Neuronal stem cell (in vitro differentiated cells): ENCODE measurements around the gene CDH23.
A peak's percentile ranks its signal among the peaks of the same experiment; 100 is the strongest.

Source experiments
- DNase-seq: peaks from one replicate; pipeline ENCODE4 v3.0.0-alpha.2; 2013; ENCODE audit warnings: low spot score
- H2AFZ ChIP-seq: one replicate; pipeline ENCODE4 v1.6.1; 2013; ENCODE audit warnings: mild to moderate bottlenecking, low read length, inconsistent platforms
- H2AK5ac ChIP-seq: 2 replicates; pipeline ENCODE4 v1.6.1; 2013; ENCODE audit warnings: low read depth, mild to moderate bottlenecking, inconsistent platforms, low read length, moderate library complexity, mixed read lengths
- H2BK120ac ChIP-seq: 2 replicates; pipeline ENCODE4 v1.6.1; 2013; ENCODE audit warnings: low read depth, mild to moderate bottlenecking, inconsistent platforms, low read length, moderate library complexity, mixed read lengths
- H2BK12ac ChIP-seq: one replicate; pipeline ENCODE4 v1.6.1; 2013; ENCODE audit warnings: low read length, inconsistent platforms
- H2BK15ac ChIP-seq: 2 replicates; pipeline ENCODE4 v1.6.1; 2013; ENCODE audit warnings: mild to moderate bottlenecking, low read length, inconsistent platforms, mixed read lengths
- H2BK5ac ChIP-seq: one replicate; pipeline ENCODE4 v1.6.1; 2013; ENCODE audit warnings: inconsistent platforms, mild to moderate bottlenecking, low read length, moderate library complexity
- H3K14ac ChIP-seq: one replicate; pipeline ENCODE4 v1.6.1; 2013; ENCODE audit warnings: low read length, inconsistent platforms
- H3K18ac ChIP-seq: 2 replicates; pipeline ENCODE4 v1.6.1; 2013; ENCODE audit warnings: low read length, inconsistent platforms
- H3K23ac ChIP-seq: 2 replicates; pipeline ENCODE4 v1.6.1; 2013; ENCODE audit warnings: low read depth, mild to moderate bottlenecking, mixed read lengths, low read length, inconsistent platforms; ENCODE audit not compliant: poor library complexity
- H3K27ac ChIP-seq: replicated peaks from 3 replicates; pipeline ENCODE4 v1.5.1; 2013; ENCODE audit warnings: low read length, inconsistent platforms
- H3K27me3 ChIP-seq, 3 experiments: 2 replicates each; pipeline ENCODE4 v1.6.1; 2013; ENCODE audit warnings: low read length in 3 of 3, mild to moderate bottlenecking in 2 of 3, inconsistent platforms in 1 of 3, low read depth in 1 of 3, mixed read lengths in 1 of 3, moderate library complexity in 1 of 3; ENCODE audit not compliant: control insufficient read depth in 3 of 3, insufficient read depth in 3 of 3
- H3K36me3 ChIP-seq, 2 donors: replicated peaks in 1 of 2; 2 replicates each; pipeline ENCODE4 v1.6.1; 2013; ENCODE audit warnings: low read length in 2 of 2; ENCODE audit not compliant: control insufficient read depth in 2 of 2, insufficient read depth in 2 of 2
- H3K4ac ChIP-seq: 2 replicates; pipeline ENCODE4 v1.6.1; 2013; ENCODE audit warnings: inconsistent platforms, mild to moderate bottlenecking, low read length, moderate library complexity
- H3K4me1 ChIP-seq, 2 donors: 1 replicate in 1 of 2; 2 replicates in 1 of 2; pipeline ENCODE4 v1.6.1; 2013; ENCODE audit warnings: low read length in 2 of 2, low read depth in 1 of 2; ENCODE audit not compliant: control insufficient read depth in 2 of 2, insufficient read depth in 1 of 2
- H3K4me2 ChIP-seq: one replicate; pipeline ENCODE4 v1.6.1; 2013; ENCODE audit warnings: mild to moderate bottlenecking, low read length, inconsistent platforms; ENCODE audit not compliant: insufficient read depth, poor library complexity, severe bottlenecking
- H3K4me3 ChIP-seq, 2 donors: 2 replicates each; pipeline ENCODE4 v1.5.1; 2013; ENCODE audit warnings: low read length in 2 of 2, mild to moderate bottlenecking in 2 of 2, inconsistent platforms in 1 of 2, moderate library complexity in 1 of 2
- H3K79me1 ChIP-seq: one replicate; pipeline ENCODE4 v1.6.1; 2013; ENCODE audit warnings: low read depth, mild to moderate bottlenecking, inconsistent platforms, low read length, moderate library complexity
- H3K9ac ChIP-seq: one replicate; pipeline ENCODE4 v1.6.1; 2013; ENCODE audit warnings: mild to moderate bottlenecking, low read depth, low read length, inconsistent platforms; ENCODE audit not compliant: poor library complexity
- H3K9me3 ChIP-seq, 2 donors: replicated peaks in 1 of 2; 2 replicates each; pipeline versions ENCODE3 to v1.6.1; 2013; ENCODE audit warnings: low read length in 2 of 2, mild to moderate bottlenecking in 2 of 2, inconsistent platforms in 1 of 2, low read depth in 1 of 2, mixed read lengths in 1 of 2, moderate library complexity in 1 of 2; ENCODE audit not compliant: control insufficient read depth in 2 of 2, insufficient read depth in 1 of 2
- H4K8ac ChIP-seq: one replicate; pipeline ENCODE4 v1.6.1; 2013; ENCODE audit warnings: low read depth, mild to moderate bottlenecking, inconsistent platforms, low read length, moderate library complexity
- H4K91ac ChIP-seq: one replicate; pipeline ENCODE4 v1.6.1; 2013; ENCODE audit warnings: low read length, low read depth, mild to moderate bottlenecking, inconsistent platforms; ENCODE audit not compliant: poor library complexity
- WGBS, 2 donors: extraction: QIAGEN DNeasy Blood & Tissue Kit; methylation state at CpG; one replicate each; pipeline ENCODE4 v1.1.7; 2013; ENCODE audit warnings: missing lambda C conversion rate in 2 of 2, mixed read lengths in 1 of 2; ENCODE audit not compliant: insufficient read length in 2 of 2, insufficient replicate concordance in 1 of 2; ENCODE audit errors: extremely low coverage in 2 of 2; 5-methylcytosine and 5-hydroxymethylcytosine counted together

Gene CDH23

GRCh38 chr10:71505862-71506261 is 109.1 kb downstream of the CDH23 start:
- no peak overlapping the region for H2AFZ ChIP-seq
- H2AK5ac ChIP-seq = no peak overlapping the region
- no peak overlapping the region for H2BK5ac ChIP-seq
- no peak overlapping the region for H3K23ac ChIP-seq
- no peak overlapping the region for H4K91ac ChIP-seq
- H3K4me3 ChIP-seq = no peak overlapping the region
- H3K4me2 ChIP-seq = no peak overlapping the region
- H3K27ac ChIP-seq = no peak overlapping the region
- H3K9ac ChIP-seq = no peak overlapping the region
- DNase-seq = no peak
- H3K18ac ChIP-seq = no peak overlapping the region
- no peak overlapping the region for H2BK120ac ChIP-seq
- no peak overlapping the region for H4K8ac ChIP-seq
- no peaks in the 10 kb centered on the region for H3K27me3 ChIP-seq
- H3K14ac ChIP-seq = no peak overlapping the region
- no peaks in the 10 kb centered on the region for H3K36me3 ChIP-seq
- no peaks in the 10 kb centered on the region for H3K9me3 ChIP-seq
- H3K4ac ChIP-seq = no peak overlapping the region
- H3K4me1 ChIP-seq = peaks cover 0 to 2% of the 10 kb centered on the region in 2 donors
- no peak overlapping the region for H2BK12ac ChIP-seq
- no peak overlapping the region for H2BK15ac ChIP-seq
- H3K79me1 ChIP-seq = no peaks in the 10 kb centered on the region
- no CpG with 5 or more reads among the region's 3 CpGs for WGBS, 2 donors

GRCh38 chr10:71509444-71509843 is 112.7 kb downstream of the CDH23 start:
- Histone ChIP-seq H4K91ac (no peak overlapping the region), H2BK5ac (no peak overlapping the region), H3K18ac (no peak overlapping the region), H2BK12ac (no peak overlapping the region), H3K36me3 (no peaks in the 10 kb centered on the region), H3K4ac (no peak overlapping the region), H3K9ac (no peak overlapping the region), H3K27ac (no peak overlapping the region), H2BK15ac (no peak overlapping the region), H2AK5ac (no peak overlapping the region), H3K23ac (no peak overlapping the region), H4K8ac (no peak overlapping the region), H3K4me1 (peaks cover 0 to 12% of the 10 kb centered on the region in 2 donors), H2BK120ac (no peak overlapping the region), H3K14ac (no peak overlapping the region), H3K9me3 (no peaks in the 10 kb centered on the region), H3K4me3 (peak overlapping the region in 1 of 2 donors; percentile 20), H3K79me1 (no peaks in the 10 kb centered on the region), H3K4me2 (no peak overlapping the region), H3K27me3 (peaks cover 0 to 5% (median 0%) of the 10 kb centered on the region in 3 experiments), H2AFZ (no peak overlapping the region)
- no peak for DNase-seq
- WGBS, 2 donors = no CpG with 5 or more reads among the region's 2 CpGs

- Histone ChIP-seq H3K36me3 (no peaks in the 10 kb centered on the region), H2BK12ac (no peak overlapping the region), H4K91ac (no peak overlapping the region), H2AFZ (no peak overlapping the region), H3K4ac (no peak overlapping the region), H3K4me3 (no peak overlapping the region), H3K9ac (no peak overlapping the region), H4K8ac (no peak overlapping the region), H3K79me1 (no peaks in the 10 kb centered on the region), H2BK120ac (no peak overlapping the region), H3K9me3 (no peaks in the 10 kb centered on the region), H3K23ac (peak overlapping the region; percentile 39), H2AK5ac (peak overlapping the region; percentile 44), H3K27ac (no peak overlapping the region), H2BK15ac (peak overlapping the region; percentile 78), H3K4me1 (peaks cover 0 to 22% of the 10 kb centered on the region in 2 donors), H3K4me2 (no peak overlapping the region), H2BK5ac (no peak overlapping the region), H3K18ac (peak overlapping the region; percentile 79), H3K27me3 (peaks cover 0 to 7% (median 0%) of the 10 kb centered on the region in 3 experiments), H3K14ac (no peak overlapping the region)
- no CpG with 5 or more reads among the region's 4 CpGs for WGBS, 2 donors
- DNase-seq = no peak
These were observed 114.5 kb downstream of the CDH23 start for GRCh38 chr10:71511206-71511605.

GRCh38 chr10:71512312-71512711 is 115.6 kb downstream of the CDH23 start:
- Histone ChIP-seq H2AFZ (no peak overlapping the region), H3K4me2 (no peak overlapping the region), H3K9me3 (no peaks in the 10 kb centered on the region), H3K27me3 (peaks cover 0 to 10% (median 0%) of the 10 kb centered on the region in 3 experiments), H2BK120ac (no peak overlapping the region), H3K23ac (no peak overlapping the region), H3K4ac (no peak overlapping the region), H2AK5ac (peak overlapping the region; percentile 76), H3K18ac (peak overlapping the region; percentile 77), H3K27ac (no peak overlapping the region), H2BK15ac (peak overlapping the region; percentile 43), H3K36me3 (no peaks in the 10 kb centered on the region), H4K91ac (peak overlapping the region; percentile 81), H2BK5ac (peak overlapping the region; percentile 32), H3K4me3 (no peak overlapping the region), H3K9ac (no peak overlapping the region), H3K79me1 (no peaks in the 10 kb centered on the region), H4K8ac (no peak overlapping the region), H3K14ac (no peak overlapping the region), H2BK12ac (peak overlapping the region; percentile 44), H3K4me1 (peaks cover 0 to 32% of the 10 kb centered on the region in 2 donors)
- no peak for DNase-seq
- no CpG with 5 or more reads among the region's 10 CpGs for WGBS, 2 donors
